Activated CD4-positive, alpha-beta T cell treated with anti-CD3 and anti-CD28 coated beads, Interleukin-2, amount 50 U/mL, for 4 hours (primary cell): ENCODE measurements around the gene PPP6R1.
"Not testable (repeated sequence)": the region's sequence is repeated elsewhere in the genome, so short reads cannot be mapped to it uniquely, and the experiment has no call there.

ENCODE experiments used
- DNase-seq, 2 experiments: peaks; one replicate each; pipeline ENCODE4 v3.0.0-alpha.2; 2020

The PPP6R1 gene

GRCh38 chr19:55241935-55242464 lies 16.8 kb downstream of the PPP6R1 start:
- DNase-seq: no peak

DNA sequence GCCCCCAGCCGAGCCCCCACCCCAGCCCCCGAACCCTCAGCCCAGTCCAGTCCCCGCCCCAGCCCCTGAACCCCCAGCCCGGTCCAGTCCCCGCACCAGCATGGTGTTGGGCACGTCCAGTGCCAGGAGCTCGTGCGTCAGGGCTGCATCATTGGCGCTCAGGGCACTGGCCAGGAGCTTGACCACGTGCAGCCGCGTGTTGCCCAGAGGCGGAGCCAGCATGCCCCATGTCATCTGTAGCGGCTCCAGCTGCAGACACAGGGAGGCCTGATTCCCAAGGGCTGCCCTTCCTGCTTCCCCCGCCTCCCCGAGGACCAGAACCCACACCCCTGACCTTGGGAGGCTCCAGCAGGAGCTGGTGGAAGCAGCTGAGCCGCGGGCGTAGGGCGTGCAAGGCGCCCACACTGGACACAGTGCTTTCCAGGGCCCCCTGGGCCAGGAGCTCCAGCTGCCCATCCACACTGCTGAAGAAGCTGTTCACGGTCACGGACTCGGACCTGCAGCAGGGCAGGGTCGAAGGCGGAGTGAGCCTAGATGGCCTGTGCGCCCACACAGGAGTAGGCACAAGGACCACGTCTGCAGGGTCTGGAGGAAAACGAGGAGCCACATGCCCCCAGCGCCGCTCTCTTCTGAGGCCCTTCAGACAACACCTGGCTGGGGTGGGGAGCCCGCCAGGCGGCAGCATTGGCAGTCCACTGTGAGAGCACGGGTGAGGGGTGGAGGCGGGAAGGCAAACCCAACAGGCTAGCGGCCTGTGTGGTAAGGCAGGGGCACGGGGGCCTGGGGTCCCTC lies 17.5 kb downstream of the PPP6R1 start:
- DNase-seq: no peak

DNA sequence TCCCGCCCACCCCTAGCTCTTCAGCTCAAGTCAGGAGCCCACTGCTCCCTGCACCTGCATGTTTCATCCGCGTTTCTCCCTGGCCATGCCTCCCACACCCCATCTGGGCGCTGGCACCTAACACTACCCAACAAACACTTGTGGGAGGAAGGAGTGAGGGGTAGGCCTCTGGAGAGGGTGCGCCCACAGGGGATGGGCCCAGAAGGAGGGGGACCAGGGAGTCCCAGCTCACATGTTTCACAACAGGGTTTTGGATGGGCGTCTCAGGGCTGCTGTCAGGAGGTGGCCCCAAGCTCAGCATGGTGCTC lies 18.1 kb downstream of the PPP6R1 start:
- DNase-seq: no peak

DNA sequence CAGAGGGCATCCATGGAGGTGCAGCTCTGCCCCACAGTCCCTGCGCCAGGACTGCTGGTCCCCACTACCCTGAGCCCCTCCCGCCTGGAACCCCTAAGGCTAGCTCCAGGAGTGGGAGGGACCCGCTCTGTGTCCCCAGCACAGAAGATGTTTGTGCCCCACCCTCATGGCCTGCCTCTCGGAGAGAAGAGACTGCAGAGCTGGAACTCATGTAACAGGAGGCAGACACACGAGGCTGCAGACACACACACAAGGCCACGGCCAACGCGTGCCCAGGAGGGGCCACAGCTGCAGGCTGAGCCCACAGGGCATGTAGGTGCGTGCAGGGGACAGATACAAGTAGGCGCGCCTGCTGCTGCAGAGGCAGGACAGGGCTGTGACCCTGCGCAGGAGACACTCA lies 19.8 kb downstream of the PPP6R1 start:
- DNase-seq: no peak

DNA sequence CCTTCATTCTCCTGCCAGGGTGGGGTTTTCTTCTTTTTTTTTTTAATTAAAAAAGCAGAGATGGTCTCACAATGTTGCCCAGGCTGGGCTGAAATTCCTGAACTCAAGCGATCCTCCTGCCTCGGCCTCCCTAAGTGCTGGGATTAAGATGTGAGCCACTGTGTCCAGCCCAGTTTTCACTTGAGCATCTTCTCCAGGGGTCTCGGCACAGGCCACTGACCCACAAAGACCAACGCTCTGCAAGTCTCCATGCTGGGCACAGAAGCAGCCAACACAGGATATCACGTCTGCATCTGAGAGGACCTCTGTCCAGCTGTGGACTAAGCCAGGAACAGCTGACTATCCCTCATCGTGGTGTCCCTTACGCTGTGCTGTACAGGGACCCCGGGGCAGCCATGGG lies 20.8 kb downstream of the PPP6R1 start:
- DNase-seq: no peak

DNA sequence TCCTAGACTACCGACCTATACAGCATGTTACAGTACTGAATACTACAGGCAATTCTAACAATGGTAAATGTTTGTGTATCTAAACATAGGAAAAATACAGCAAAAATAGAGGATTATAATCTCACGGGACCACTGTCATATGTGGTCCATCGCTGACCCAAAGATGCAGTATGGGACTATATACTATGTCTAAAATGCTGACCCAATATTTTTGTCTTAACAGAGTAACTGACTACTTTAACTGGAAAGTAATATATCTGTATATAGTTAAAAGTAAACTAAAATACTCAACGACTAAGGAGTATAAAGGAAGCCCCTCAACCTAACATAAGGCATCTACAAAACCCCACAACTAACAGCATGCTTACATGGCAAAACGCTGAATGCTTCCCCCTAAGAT lies 25.8 kb downstream of the PPP6R1 start:
- no peak for DNase-seq

DNA sequence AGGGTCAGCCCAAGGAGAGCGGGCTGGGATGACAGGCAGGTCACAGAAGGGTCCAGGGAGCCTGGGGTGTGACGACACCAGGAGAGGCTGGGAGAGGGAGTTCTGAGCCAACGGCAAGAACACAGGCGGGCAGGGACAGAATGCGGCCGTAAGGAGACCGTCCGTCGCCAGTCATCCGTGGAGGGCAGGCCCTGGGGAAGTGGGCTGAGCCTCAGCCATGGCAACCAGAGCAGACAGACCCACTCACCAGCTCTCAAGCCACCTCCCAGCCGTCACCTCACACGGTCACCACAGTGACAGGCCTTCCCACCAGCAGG lies 26.6 kb downstream of the PPP6R1 start:
- DNase-seq: no peak

- no peak for DNase-seq
Observed at GRCh38 chr19:55231391-55232285, 27.2 kb downstream of the PPP6R1 start.

DNA sequence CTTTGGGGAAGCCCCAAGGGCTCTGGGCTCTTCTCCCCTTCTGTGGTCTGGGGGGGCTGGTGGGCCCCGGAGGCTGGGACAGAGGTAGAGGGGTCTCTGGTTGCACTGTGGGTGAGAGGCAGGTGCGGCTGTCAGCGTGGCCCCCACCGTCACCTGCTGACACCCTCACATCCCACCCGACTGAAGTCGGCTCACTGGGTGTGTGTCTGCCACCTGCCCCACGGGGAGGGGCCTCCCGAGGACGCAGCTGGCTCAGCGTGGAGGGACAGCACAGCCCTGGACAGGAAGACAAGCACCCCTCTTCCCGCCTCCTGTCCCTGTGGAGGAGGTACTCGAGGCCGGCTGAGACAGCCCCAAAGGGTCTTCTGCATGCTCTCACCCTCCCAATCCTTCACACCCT lies 28.0 kb downstream of the PPP6R1 start:
- DNase-seq: no peak

DNA sequence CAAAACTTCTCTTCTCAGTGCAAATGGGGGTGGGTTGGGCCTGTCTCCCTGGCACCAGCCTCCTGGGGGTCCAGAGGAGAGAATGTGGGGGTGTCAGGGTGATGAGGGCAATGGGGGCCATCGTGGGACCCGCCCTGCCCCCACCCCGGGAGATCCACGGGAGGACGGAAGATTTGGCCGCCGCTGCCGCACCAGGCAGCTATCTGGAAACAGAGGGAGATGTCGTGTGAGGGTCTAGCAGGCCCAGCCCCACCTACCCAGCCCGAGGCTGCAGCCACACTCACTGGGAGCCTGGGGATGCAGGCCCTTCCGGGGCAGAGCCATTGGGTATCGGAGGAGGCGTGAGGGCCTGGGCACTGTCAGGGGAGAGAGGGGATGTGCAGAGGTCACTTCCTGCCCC lies 28.5 kb downstream of the PPP6R1 start:
- DNase-seq: no peak

DNA sequence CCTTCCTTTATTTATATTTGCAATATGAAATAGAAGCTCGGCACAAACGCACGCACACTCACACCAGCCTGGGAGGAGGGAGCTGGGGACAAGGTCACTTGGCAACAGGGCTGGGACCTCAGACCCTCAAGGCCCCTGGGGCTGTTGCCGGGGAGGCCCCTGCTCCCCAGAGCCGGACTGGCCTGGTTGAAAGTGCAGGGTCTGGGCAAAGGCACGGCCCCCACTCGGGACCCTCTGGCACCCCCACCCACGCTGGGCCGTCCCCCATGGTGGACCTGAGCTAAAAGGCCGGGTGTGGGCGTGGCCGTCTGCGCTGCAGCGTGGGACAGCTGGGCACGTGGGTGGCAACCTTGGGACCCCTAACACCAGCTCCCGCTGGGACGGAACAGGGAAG lies 29.0 kb downstream of the PPP6R1 start:
- no peak for DNase-seq

DNA sequence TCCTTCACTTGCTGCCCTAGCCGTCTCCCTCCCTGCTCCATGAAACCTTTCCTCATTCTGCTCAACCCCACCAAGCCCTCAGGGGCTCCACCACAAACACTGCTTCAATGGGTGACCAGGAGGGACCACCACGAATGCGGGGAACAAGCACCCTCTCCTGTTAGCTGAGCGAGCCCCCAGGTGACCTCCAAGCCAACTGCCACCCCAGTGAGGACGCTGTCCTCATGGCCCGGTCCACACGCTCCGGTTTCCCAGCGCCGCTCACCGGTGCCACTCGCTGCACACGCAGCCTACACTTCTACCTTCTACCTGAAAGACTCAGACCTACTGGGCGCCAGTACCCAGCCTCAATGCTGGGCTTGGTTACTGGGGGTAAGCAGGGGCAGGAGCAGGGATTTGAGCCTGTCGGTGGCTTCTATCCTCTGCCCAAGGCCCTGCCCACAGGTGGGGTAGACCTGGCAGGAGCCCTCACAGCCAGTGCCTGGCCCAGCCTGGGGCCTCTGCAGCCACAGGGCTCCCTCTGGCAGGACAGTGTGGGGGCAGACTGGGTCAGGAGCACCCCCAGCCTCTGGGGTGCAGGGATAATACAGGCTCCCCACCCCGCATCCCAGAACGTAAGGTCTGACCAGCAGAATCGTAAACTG lies 29.6 kb downstream of the PPP6R1 start:
- no peak for DNase-seq

DNA sequence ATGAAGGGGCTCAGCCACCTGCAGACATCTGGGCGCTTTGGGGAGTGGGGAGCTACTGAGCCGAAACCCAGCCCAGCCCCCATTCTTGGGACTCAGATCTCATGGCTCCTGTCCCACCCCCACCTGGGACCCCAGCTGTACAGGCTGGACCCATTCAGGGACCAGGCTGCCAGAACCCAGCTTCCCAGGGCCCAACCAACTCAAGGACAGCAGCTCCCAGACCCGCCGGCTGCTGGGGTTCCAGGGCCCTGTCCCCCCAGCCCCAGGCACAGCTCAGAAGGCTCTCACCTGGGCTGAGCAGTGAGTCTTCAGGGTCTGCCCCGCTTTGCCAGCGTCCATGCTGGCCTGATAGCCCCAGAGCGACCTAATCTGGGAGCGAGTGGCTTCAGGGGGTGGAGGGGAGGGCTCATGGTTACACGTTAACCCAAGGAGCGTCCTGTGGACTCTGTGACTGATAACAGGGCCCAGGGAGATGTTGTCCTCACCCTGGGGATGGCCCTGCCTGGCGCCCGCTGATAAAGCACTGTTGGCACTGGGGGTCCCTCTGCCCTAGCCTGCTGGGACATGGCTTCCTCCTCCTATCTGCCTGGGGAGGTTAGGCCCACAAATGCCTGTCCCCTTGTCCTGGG lies 30.3 kb downstream of the PPP6R1 start, which contains the start of gene TMEM86B:
Gene TMEM86B (minus strand): TSS at position 361 of the 629 bp plus-strand sequence. CDS start 22 bp downstream, at position 339.
- DNase-seq: no peak

- DNase-seq: no peak
Observed at GRCh38 chr19:55228015-55228391, 30.8 kb downstream of the PPP6R1 start.

GRCh38 chr19:55227241-55228014 lies 31.4 kb downstream of the PPP6R1 start:
- DNase-seq: no peak

GRCh38 chr19:55226788-55227187 lies 32.0 kb downstream of the PPP6R1 start:
- DNase-seq: no peak

DNA sequence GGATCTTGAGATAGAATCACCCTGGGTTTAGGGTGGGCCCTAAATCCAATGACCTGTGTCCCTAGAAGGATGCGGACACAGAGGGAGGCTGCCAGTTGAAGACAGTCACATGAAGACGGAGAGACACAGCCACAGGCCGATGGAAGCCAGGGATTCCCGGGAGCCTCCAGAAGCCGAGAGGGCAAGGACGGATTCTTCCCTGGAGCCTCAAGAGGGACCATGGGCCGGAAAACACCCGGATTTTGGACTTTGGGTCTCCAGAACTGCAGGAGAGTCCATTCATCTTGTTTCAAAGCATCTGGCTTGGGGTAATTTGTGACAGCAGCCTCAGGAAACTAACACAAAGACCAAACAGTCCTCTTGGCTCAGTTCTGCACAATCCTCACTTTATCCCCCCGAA lies 32.5 kb downstream of the PPP6R1 start:
- no peak for DNase-seq

DNA sequence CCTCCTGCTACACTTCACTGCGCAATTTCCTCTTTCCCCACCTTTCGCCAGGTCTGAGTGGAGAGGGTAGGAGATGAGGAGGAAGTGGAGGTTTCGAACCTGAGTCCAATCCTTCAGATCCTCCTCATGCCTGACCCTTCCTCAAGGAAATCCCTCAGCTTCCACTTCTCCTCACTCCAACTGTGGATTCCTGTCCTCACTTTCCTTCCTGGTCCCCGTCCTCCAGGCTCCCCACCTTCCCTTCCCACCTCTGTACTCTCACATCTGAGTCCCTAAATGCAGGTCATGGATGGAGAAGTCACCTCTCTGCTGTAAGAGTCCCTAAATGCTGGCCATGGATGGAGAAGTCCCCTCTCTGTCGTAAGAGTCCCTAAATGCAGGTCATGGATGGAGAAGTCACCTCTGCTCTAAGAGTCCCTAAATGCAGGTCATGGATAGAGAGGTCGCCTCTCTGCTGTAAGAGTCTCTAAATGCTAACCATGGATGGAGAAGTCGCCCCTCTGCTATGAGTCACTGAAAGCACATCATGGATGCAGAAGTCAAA lies 33.3 kb downstream of the PPP6R1 start:
- DNase-seq: no peak

DNA sequence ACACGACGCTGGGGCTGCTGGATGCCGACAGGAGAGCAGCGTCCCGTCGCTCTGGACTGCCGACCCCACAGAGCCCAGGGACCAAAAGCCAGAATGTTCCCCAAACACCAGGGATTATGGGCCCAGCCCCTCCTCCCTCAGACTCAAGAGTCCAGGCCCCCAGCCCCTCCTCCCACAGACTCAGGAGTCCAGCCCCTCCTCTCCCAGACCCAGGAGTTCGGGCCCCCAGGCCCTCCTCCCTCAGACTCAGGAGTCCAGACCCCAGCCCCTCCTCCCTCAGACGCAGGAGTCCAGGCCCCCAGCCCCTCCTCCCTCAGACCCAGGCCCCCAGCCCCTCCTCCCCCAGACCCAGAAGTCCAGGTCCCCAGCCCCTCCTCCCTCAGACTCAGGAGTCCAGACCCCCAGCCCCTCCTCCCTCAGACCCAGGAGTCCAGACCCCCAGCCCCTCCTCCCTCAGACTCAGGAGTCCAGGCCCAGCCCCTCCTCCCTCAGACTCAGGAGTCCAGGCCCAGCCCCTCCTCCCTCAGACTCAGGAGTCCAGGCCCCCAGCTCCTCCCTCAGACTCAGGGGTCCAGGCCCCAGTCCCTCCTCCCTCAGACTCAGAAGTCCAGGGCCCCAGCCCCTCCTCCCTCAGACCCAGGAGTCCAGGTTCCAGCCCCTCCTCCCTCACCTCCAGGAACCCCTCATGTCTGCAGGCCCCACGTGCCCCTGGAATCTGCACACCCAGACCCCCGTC lies 34.0 kb downstream of the PPP6R1 start:
- DNase-seq: not testable (repeated sequence)

DNA sequence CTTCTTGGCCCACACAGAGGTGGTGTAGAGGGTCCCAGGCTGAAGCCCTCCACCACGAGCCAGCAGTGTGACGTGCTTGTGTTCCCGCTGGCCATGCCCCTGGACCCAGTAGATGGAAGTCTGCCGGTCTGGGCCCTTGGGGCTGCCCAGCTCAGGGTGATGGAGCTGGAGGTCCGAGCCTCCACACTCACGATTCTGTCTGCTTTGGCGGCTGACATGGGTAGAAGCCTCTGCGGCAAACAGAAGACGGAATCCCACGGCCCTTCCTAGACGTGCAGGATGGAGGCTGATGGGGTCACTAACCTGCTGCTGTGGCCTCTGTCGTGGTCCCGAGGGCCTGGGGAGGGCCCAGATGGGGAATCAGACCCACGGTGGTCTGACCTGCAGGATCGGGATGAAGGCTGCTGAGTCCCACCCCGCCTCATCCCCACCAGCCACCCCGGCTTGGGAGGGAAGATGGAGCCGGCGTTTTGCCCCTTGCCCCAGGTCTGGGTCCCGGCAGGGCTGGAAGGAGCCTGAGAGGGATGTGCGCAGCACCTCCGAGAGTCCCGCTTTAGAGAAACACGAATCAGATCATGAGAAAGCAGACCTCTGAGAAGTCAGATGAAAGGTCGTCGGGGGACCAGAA lies 34.7 kb downstream of the PPP6R1 start:
- no peak for DNase-seq
